NOMO-1 treated with dmso at 0.1 percent for 144 hours (cell line): ENCODE data around the gene EMC10.
"Not testable (repeated sequence)": the region's sequence is repeated elsewhere in the genome, so short reads cannot be mapped to it uniquely, and the experiment has no call there.

ENCODE experiments used
- DNase-seq: peaks from one replicate; lab custom pipeline; 2025; ENCODE audit not compliant: unreplicated experiment; lab: John Stamatoyannopoulos, UW

The EMC10 gene

GRCh38 chr19:50476224-50476906, at the start of gene EMC10, which contains the start of gene GARIN5A:
EMC10 (plus strand) TSS chr19:50476507; CDS start chr19:50476545, 38 bp downstream.
GARIN5A (minus strand) TSS chr19:50476848; CDS start chr19:50476388, 460 bp downstream.
- DNase-seq: peak; percentile 76

DNA sequence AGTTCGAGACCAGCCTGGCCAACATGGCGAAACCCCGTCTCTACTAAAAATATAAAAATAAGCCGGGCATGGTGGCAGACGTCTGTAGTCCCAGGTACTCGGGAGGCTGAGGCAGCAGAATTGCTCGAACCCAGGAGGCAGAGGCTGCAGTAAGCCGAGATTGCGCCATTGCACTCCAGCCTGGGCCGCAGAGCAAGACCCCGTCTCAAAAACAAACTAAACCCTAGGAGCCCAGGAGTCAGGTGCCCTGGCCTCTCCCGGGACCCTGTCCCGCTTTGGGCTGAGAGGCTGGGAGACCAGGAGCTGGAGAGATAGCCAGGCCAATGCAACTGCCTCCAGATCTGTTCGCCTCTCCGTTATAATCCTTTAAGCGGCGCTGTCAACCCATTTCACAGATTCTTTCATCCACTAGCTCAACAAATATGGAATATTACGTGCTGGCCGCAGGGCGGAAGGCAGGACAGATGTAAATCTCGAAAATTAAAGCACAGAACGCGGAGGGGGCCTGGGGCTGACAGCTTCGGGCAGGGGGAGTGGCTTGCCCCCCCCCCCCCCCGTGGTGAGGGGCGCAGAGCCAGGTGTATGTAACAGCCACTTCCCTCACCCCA, 48.9 kb upstream of the EMC10 start:
- DNase-seq: no peak

DNA sequence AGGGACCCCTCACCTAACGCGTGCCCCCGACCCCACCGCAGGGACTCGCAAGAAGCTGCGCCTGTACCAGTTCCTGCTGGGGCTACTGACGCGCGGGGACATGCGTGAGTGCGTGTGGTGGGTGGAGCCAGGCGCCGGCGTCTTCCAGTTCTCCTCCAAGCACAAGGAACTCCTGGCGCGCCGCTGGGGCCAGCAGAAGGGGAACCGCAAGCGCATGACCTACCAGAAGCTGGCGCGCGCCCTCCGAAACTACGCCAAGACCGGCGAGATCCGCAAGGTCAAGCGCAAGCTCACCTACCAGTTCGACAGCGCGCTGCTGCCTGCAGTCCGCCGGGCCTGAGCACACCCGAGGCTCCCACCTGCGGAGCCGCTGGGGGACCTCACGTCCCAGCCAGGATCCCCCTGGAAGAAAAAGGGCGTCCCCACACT, 48.3 kb upstream of the EMC10 start:
- peak; percentile 95 for DNase-seq

DNA sequence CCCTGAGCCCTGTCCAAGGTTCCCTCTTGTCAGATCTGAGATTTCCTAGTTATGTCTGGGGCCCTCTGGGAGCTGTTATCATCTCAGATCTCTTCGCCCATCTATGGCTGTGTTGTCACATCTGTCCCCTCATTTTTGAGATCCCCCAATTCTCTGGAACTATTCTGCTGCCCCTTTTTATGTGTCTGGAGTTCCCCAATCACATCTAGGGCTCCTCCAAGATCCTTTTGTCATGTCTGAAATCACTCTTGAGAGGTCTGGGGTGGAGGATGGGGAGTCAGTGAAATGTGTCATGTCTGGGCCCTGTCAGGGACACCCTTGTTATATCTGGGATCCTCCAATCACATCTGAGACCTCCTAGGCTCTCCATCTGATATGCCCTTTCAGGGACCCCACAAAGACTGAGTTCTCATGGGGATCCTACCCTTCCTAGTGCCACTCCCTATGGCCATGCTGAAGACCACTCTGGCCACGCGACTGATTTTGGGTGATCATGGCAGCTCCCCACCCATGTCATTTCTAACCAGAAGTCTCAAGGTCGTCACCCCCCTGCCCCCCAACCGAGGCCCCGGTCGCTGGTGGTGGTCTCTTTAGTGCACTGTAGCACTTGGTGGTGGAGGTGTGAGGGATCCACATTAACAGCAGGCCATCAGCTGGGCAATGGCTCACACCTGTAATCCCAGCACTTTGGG, 47.4 kb upstream of the EMC10 start:
- no peak for DNase-seq

DNA sequence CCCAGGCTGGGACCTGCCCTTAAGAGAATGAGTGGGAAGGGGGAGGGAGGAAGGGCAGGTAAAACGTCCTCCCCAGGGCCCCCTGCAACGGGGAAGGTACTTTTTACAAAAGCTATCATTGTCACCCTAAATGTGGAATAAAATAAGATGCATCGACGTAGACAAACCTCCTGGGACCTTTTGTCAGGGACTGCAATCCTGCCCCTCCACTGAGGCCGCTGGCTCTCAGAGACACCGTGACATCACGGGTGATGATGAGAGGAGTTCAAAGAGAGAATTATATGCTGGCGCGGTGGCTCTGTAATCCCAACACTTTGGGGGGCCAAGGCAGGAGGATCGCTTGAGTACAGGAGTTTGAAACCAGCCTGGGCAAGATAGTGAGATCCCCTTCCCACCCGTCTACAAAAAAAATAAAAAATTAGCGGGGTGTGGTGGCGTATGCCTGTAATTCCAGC, 45.4 kb upstream of the EMC10 start:
- no peak for DNase-seq

- DNase-seq: peak; percentile 76
Measured at GRCh38 chr19:50431343-50432220, 44.7 kb upstream of the EMC10 start.

DNA sequence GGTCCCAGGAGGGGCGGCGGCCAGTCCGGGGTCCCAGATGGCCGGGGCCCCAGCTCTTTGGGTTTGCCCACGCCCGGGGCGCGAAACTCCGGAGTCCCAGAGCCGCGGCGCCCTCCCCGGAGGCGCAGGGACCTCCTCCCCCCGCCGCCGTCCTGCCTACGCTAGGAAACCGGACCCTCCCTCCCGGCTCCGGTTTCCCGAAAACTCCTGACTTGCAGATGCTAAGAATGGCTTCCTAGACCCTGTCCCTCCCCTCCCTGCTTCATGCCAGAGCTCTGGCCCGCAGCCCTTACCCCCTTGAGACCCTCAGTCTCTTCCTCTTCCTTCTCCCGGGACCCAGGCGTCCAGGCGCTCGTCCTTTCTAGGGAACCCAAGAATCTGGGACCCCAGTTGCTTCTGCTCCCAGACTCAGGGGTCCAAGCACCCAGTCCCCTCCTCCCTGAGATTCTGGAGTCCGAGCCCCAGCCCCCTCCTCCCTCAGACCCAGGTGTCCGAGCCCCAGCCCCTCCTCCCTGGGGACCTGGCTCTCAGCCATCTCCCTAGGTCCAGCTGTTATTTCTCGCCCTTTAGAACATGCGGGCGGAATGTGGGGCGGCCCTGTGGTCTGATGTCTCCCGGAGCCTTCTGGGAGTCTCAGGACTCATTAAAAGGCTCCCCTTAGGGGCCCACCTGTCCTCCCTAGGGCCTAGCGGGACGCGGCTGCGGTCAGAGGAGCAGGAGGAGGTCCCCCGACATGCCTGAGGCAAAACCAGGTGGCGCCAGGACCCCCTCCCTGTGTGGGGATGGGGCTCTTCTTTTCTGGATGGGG, 43.9 kb upstream of the EMC10 start, which contains the start of gene MYBPC2:
TSS of gene MYBPC2 (plus strand) at position 672 of the 808 bp plus-strand sequence. CDS start at position 734, 62 bp downstream.
- no peak for DNase-seq

- DNase-seq: no peak
Measured at GRCh38 chr19:50433201-50434180, 42.8 kb upstream of the EMC10 start.

DNA sequence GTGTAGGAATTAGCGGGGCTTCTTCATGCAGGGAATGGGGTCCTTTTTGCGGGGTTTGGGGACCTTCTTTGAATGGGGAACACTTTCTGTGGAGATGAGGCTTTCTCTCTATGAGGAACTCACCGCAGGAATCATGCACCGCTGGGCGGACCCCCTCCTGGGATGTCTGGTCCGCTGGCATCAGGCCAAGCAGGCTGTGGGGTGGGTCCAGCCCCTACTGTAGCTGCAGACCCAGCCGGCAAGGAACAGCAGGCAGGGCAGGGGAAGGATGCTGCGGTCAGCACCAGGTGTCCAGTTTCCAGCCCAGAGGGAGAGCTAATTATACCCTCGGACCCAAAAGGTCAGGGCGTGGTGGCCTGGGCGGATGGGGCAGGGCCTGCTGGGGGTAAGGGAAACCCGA, 41.8 kb upstream of the EMC10 start:
- no peak for DNase-seq

DNA sequence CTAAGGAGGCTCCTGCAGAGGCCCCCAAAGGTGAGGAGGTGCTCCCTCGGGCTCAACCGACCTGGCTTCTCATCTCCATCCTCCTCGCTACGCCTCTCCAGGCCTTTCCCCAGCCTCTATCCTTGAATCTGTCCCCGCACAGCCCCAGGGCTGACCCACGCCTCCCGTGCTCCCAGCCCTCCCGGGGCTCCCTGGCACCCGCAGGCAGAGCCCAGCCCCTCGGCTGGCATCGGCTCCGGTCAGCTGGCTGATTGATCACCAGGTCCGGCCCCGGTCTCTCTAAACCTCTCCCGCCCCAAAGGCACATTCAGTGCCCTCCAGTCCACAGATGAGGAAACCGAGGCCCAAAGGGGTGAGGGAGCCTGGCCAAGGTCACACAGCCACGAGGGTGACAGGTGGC, 41.1 kb upstream of the EMC10 start:
- DNase-seq: no peak

GRCh38 chr19:50435627-50436026, 40.7 kb upstream of the EMC10 start:
- DNase-seq: no peak

- no peak for DNase-seq
Measured at GRCh38 chr19:50437862-50438449, 38.4 kb upstream of the EMC10 start.

DNA sequence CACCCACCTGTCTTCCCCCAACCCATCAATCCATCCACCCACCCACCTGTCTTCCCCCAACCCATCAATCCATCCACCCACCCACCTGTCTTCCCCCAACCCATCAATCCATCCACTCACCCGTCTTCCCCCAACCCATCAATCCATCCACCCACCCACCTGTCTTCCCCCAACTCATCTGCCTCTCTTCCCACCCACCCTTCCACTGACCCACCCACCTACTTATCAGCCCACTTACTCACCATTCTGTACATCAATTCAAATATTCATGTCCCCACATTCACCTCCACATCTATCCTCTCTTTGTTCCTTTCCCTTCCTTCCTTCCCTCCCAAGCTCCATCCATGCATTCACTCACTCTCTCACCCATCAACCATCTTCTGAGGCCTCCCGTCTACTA, 37.2 kb upstream of the EMC10 start:
- DNase-seq: not testable (repeated sequence)

DNA sequence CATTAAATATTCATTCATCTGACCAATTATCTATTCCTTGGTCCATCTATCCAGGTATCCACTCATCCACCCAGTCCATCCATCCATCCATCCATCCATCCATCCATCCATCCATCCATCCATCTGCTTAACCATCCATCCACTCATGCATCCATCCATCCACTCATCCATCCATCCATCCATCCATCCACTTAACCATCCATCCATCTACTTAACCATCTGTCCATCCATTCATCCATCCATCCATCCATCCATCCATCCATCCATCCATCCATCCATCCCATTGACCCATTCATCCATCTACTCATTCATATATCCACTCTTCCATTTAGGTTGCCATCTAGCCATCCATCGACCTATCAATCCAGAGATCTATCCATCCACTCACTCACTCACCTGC, 32.2 kb upstream of the EMC10 start:
- no peak for DNase-seq

GRCh38 chr19:50447053-50447452, 29.3 kb upstream of the EMC10 start:
- no peak for DNase-seq

DNA sequence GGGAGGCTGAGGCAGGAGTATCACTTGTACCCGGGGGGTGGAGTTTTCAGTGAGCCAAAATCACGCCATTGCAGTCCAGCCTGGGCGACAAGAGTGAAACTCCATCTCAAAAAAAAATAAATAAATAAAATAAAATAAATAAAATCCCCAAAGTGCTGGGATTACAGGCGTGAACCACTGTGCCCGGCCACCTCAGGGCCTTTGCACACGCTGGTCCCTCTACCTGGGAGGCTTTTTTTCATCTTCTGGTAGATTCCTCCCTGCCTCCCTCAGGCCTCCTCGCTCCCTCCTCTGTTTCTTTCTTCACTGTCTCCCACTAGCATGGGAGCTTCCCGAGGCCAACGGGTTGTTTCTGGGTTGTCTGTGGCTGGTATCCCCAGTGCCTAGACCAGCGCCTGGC, 28.6 kb upstream of the EMC10 start:
- no peak for DNase-seq

- DNase-seq: no peak
Measured at GRCh38 chr19:50449236-50449899, 26.9 kb upstream of the EMC10 start.
